CD4-positive, alpha-beta T cell treated with Interleukin-15 for 4 hours (primary cell): Measurements from ENCODE around the gene FSCN2.

Source experiments
- DNase-seq: peaks from one replicate; pipeline ENCODE4 v3.0.0-alpha.2; 2020; ENCODE audit warnings: low spot score

Gene FSCN2

DNA sequence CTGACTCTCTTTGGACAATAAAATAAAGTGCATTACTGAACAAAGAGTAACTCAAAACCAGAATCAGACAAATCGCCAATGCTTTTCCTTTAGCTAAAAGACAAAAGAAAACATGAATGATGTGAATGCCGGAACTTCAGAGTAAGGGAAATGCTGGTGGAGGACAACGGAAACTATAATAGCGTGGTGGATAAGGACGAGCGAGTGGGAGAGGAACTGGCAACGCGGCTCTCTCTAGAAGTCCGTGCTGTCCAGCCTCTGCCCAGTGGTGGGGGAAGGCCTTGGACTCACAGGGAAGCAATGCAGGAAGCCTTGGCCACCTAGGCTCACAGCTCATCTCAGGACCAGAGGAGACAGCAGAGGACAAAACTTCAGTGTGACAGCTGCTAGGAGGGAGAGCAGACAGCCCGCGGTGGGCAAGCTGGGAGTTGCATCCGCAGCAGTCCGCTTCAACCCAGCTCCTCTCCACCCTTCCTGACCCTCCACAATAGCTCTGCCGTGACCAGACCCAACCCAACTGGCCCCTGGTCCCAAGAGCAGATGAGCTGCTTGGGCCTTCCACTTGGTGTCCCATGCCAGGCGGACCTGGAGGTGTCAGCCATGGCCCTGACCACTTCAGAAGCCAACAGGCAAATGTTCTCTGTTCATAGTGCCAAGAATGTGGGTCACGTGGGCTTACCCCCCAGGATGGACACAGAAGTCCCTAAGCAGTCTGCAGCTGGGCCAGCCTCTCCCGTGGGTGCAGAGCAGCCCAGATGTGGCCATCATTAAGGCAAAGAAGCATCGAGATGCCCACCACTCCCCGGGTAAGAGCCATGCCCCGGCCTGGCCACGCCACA, 29.3 kb downstream of the FSCN2 start:
- DNase-seq: no peak

DNA sequence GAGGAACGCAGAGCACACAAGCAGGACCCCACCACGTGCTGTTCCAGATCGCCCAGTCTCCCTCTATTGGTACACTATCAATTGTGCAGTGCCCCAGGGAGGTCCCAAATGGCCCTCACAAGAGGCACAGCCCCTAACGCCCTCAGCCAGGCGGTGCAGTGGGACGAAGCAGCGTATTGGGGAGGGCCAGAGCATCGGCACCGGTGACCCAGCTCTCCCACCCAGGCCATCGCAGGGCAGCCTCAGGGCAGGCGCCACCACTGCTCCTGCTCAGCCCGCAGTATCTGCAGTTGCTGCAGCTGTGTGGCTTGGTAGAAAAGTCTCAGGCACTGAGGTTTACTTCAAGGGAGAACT, 29.9 kb downstream of the FSCN2 start:
- DNase-seq: no peak

GRCh38 chr17:81558941-81559806, 31.0 kb downstream of the FSCN2 start:
- no peak for DNase-seq

- DNase-seq: no peak
These were observed 33.3 kb downstream of the FSCN2 start for GRCh38 chr17:81561494-81561885.

- no peak for DNase-seq
These were observed 35.8 kb downstream of the FSCN2 start for GRCh38 chr17:81563861-81564586.

- no peak for DNase-seq
These were observed 36.6 kb downstream of the FSCN2 start for GRCh38 chr17:81564778-81565177.

GRCh38 chr17:81565231-81565630, 37.1 kb downstream of the FSCN2 start:
- DNase-seq: no peak

- no peak for DNase-seq
These were observed 38.4 kb downstream of the FSCN2 start for GRCh38 chr17:81566461-81567126.

DNA sequence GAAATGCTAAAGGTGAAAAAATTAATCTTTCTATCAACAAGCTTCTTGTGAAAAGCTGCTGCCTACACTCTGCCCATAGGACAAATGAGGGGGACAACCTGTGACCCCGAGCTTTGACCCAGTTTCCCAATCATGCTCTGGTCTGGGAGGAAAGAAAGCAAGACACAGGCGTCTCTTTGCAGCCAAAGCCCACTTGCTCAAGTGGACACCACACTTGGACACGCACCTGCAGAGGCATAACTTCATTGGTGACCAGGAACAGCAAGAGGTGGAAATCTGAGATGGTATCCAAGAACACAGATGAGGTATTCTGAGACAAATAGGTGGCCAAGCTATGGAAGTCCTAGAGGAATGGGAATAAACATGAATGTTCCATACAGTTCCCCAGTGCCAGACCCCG, 39.0 kb downstream of the FSCN2 start:
- DNase-seq: no peak

GRCh38 chr17:81568416-81568815, 40.2 kb downstream of the FSCN2 start:
- DNase-seq: no peak

DNA sequence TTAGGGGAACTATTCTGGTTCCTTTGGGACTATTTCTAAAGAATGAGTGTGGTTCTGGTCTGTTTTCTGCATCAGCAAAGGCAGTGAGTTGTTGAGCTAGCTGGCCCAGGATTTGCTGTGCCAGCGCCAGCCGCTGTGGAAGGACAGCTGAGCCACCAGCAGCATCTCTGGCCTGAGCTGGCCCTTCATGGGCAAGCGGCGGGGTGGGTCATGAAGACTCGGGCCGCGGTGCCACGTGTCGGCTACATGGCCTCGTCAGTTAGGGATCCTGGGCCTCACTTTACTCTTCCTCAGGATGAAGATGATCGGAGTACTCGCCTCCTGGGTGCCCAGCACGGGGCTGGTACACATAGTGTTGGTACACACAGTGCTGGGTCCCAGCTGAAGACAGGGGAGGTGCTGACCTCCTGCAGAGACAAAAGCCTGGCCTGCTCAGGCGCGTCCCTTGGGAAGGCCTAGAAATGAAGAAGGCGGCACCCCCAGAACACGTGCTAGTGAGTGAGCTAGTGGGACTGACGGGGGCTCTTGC, 41.9 kb downstream of the FSCN2 start:
- DNase-seq: no peak

DNA sequence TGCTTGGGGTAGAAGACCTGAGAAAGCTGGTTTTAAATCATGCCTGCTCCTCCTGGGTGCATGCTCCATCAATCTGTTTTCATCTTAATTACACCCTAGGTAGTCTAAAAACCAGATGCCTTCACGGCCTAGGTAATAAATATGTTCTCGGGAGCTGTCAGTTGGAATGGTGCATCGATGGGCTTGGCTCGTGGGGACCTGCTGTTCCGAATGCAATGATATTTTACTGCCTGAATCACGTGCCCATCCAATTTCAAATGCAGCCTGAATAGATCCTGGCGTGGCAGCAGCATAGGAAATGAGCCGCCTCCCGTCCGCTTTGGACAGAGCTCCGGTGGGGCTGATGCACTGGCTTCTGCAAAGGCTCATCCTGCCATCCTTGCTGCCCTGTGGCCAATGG, 42.8 kb downstream of the FSCN2 start:
- no peak for DNase-seq

DNA sequence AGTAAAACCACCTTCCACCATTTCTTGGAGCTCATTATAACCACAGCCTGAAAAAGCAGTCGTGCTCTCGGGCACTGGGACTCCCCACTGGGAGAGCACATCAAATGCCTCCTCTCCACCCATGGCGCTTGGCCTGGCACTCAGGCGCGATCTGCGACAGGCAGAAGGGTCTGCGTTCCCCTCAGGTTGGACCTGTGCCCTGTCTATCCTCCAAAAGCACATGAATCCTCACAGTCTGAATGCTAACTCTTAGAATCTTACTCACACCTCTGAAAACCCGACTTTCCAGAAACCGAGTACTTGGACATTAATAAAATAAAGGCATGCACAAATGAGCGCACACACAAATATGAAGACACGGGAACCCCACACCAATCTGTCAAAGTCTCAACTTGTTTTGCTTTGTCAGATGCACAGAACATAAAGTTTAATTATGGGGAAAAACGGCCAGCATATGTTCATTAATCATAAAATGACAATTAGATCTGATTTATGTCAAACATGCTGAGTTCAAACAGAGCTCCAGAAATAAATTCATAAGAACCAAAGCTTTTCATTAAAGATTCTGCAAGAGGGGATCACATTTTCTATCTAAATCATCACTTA, 44.5 kb downstream of the FSCN2 start:
- DNase-seq: no peak

- no peak for DNase-seq
These were observed 45.8 kb downstream of the FSCN2 start for GRCh38 chr17:81573794-81574642.

DNA sequence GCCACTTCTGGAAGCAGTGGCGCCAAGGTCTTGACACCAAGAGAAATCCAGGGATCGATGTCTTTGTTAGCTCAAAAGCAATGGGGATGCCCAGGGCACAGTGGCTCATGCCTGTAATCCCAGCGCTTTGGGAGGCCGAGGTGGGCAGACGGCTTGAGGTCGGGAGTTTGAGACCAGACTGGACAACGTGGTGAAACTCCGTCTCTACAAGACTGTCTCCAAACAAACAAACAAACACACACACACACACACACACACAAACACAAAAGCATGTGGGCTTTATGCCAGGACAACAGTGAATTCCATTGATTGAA, 46.4 kb downstream of the FSCN2 start:
- DNase-seq: no peak

GRCh38 chr17:81575836-81576235, 47.7 kb downstream of the FSCN2 start:
- DNase-seq: no peak

GRCh38 chr17:81576621-81577277, 48.6 kb downstream of the FSCN2 start:
- no peak for DNase-seq

DNA sequence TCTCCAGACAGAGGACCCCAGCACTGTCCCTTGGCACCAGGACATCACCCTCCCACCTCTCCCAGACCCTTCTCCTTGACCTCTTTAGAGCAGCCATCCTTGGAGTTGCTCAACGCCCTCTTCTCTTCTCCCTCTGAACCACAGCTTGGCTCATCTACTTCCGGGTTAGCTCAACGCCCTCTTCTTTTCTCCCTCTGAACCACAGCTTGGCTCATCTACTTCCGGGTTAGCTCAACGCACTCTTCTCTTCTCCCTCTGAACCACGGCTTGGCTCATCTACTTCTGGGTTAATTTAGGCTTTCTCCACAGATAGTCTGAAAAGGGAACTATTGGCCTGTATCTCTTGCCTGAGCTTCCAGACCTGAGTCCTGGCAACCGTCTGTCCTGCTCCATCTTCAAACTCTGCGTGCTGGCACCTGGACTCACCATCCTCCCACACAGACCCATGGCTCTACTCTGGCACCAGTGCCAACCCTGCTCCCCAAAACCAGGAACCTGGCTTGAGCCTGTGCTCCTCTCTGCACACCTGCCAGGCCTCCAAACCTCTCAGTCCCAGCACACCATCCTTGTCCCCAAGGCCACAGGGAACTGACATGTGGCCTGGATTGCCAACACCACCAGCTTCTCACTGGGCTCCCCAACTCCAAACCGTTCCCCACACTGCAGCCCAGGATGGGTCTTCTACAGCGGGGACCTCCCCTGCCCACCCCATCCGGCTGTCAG, 49.3 kb downstream of the FSCN2 start:
- DNase-seq: no peak

DNA sequence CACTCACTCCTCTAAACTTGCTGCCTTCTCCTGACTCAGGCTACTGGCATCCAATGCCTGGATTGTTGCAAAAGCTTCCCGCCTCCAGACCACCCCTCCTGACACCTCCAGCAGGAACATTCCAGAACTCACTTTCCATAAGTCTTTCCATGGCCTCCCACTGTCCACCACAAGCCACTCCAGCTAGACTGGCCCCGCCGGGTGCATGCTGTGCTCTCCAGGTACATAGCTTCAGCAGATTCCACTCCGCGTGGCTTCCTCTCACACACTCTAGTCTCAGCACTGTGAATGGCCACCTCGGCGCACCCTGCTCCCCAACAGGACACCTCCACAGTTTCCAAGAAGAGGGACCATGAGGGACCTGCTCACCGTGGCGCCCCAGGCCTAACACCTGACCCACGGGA, 49.9 kb downstream of the FSCN2 start:
- DNase-seq: no peak
